NK-92 (cell line): ENCODE results near the gene DNAJC27.

ENCODE experiments used
- DNase-seq: peaks from one replicate; lab custom pipeline; 2025; ENCODE audit not compliant: unreplicated experiment; lab: John Stamatoyannopoulos, UW

DNAJC27 gene

GRCh38 chr2:24970483-24971285 is 1.1 kb downstream of the DNAJC27 start:
- no peak for DNase-seq

- no peak for DNase-seq
These were observed 2.0 kb downstream of the DNAJC27 start for GRCh38 chr2:24969784-24970183.

GRCh38 chr2:24961903-24962302 is 9.9 kb downstream of the DNAJC27 start:
- DNase-seq: no peak

- DNase-seq: no peak
These were observed 12.0 kb downstream of the DNAJC27 start for GRCh38 chr2:24959761-24960160.

- DNase-seq: no peak
These were observed 13.3 kb downstream of the DNAJC27 start for GRCh38 chr2:24958411-24958935.

GRCh38 chr2:24957976-24958375 is 13.8 kb downstream of the DNAJC27 start:
- DNase-seq: no peak

- no peak for DNase-seq
These were observed 14.5 kb downstream of the DNAJC27 start for GRCh38 chr2:24957221-24957620.

GRCh38 chr2:24955921-24956320 is 15.8 kb downstream of the DNAJC27 start:
- DNase-seq: no peak

GRCh38 chr2:24955232-24955631 is 16.5 kb downstream of the DNAJC27 start:
- DNase-seq: no peak

- no peak for DNase-seq
These were observed 21.7 kb downstream of the DNAJC27 start for GRCh38 chr2:24950102-24950501.

GRCh38 chr2:24948506-24948905 is 23.2 kb downstream of the DNAJC27 start:
- DNase-seq: no peak

- no peak for DNase-seq
These were observed 24.1 kb downstream of the DNAJC27 start for GRCh38 chr2:24947561-24948157.

- no peak for DNase-seq
These were observed 25.8 kb downstream of the DNAJC27 start for GRCh38 chr2:24945907-24946306.

GRCh38 chr2:24943427-24944053 is 28.2 kb downstream of the DNAJC27 start:
- DNase-seq: no peak

- DNase-seq: no peak
These were observed 32.4 kb downstream of the DNAJC27 start for GRCh38 chr2:24939353-24939752.

- no peak for DNase-seq
These were observed 34.5 kb downstream of the DNAJC27 start for GRCh38 chr2:24937236-24937635.

- no peak for DNase-seq
These were observed 36.6 kb downstream of the DNAJC27 start for GRCh38 chr2:24935145-24935544.

- no peak for DNase-seq
These were observed 39.0 kb downstream of the DNAJC27 start for GRCh38 chr2:24932715-24933114.

- DNase-seq: no peak
These were observed 41.0 kb downstream of the DNAJC27 start for GRCh38 chr2:24930768-24931167.

GRCh38 chr2:24929230-24929629 is 42.5 kb downstream of the DNAJC27 start:
- no peak for DNase-seq

GRCh38 chr2:24928036-24928435 is 43.7 kb downstream of the DNAJC27 start:
- no peak for DNase-seq
